Right cardiac atrium (tissue), 5 donors: ENCODE results near the gene HAUS6. TPM values are rescaled to one million over a fixed set of nuclear protein-coding genes. Genes with fewer than 3 reads are reported as not detected.
"Not testable (repeated sequence)": the region's sequence is repeated elsewhere in the genome, so short reads cannot be mapped to it uniquely, and the experiment has no call there.

Experiments used
- ATAC-seq, 2 donors: fragments of 200-7000 bp; cut with Tn5 transposase; one replicate each; pipeline versions ENCODE4 v1.8.0 to v1.9.1; 2020; ENCODE audit warnings: moderate library complexity in 2 of 2, mild to moderate bottlenecking in 1 of 2
- DNase-seq, 3 donors: peaks; one replicate each; pipeline ENCODE4 v3.0.0-alpha.2; 2020
- H3K27ac ChIP-seq: one replicate; pipeline ENCODE4 v1.5.1; 2013; ENCODE audit warnings: mild to moderate bottlenecking, low read length, control low read depth, moderate library complexity
- H3K27me3 ChIP-seq: one replicate; pipeline ENCODE4 v1.6.1; 2013; ENCODE audit not compliant: control insufficient read depth, insufficient read depth
- H3K4me1 ChIP-seq: one replicate; pipeline ENCODE4 v1.6.1; 2013; ENCODE audit warnings: low read length; ENCODE audit not compliant: control insufficient read depth, insufficient read depth
- H3K4me3 ChIP-seq: one replicate; pipeline ENCODE4 v1.5.1; 2013; ENCODE audit warnings: low read length, control low read depth
- H3K9me3 ChIP-seq: one replicate; pipeline ENCODE4 v1.6.1; 2013; ENCODE audit warnings: low read length; ENCODE audit not compliant: control insufficient read depth
- WGBS: extraction: QIAGEN DNeasy Blood & Tissue Kit; methylation state at CpG from one replicate; pipeline ENCODE4 v1.1.7; 2013; 5-methylcytosine and 5-hydroxymethylcytosine counted together
- intact Hi-C, 4 donors: fragments of 100-400 bp; cut with DNase I; formaldehyde crosslinking; loops; one replicate each; pipeline versions ENCODE4 v1.11.0 to v1.14.0; 2022 to 2023
- polyA plus RNA-seq: library from polyadenylated mRNA; stranded (reverse); fragments of 200-250 nt; gene quantifications from one replicate; pipeline ENCODE4 v1.2.3, GENCODE V29; 2013
- total RNA-seq, 4 donors: library from RNA; stranded (reverse); fragmentation: NEBNext Ultra II Directional; extraction: Animal tissue kit (Norgen Biotek cat#: 25700); gene quantifications; one replicate each; pipeline ENCODE4 v1.2.1, GENCODE V29; 2021
- donor health status: healthy with polysubstance abuse.
- donor health status: DM: no; HTN: yes; CAD: no.
- donor health status: DM: no; HTN: no; CAD: no.
- donor health status: DM: no; HTN: yes; CAD: no; lungs with severe emphysema.
- donor health status: DM: yes; HTN: yes; CAD: no.

The HAUS6 gene
- total and polyA plus RNA-seq, 5 donors, result 2.8 to 9.2 (median 6.6) TPM

GRCh38 chr9:19116107-19116790, 13.5 kb upstream of the HAUS6 start:
- H3K4me1 ChIP-seq, result peaks cover 4% of the 10 kb centered on the region
- H3K27ac ChIP-seq, result peak overlapping the region; percentile 7
- intact Hi-C loops, result loop anchor here in 2 of 4 donors (5.0 to 10.0 kb wide), 2 partner anchors 56 to 339 kb away; no protein-coding TSS in a partner anchor
- H3K9me3 ChIP-seq, result no peaks in the 10 kb centered on the region
- H3K4me3 ChIP-seq, result no peak overlapping the region
- WGBS, result 71% methylated on average over 10 of the region's 10 CpGs
- peak; percentile 43 to 70 (median 67) for DNase-seq
- ATAC-seq, result peak; percentile 69 to 78
- no peaks in the 10 kb centered on the region for H3K27me3 ChIP-seq

GRCh38 chr9:19114680-19115270, 12.1 kb upstream of the HAUS6 start:
- H3K9me3 ChIP-seq, result no peaks in the 10 kb centered on the region
- H3K27me3 ChIP-seq, result no peaks in the 10 kb centered on the region
- ATAC-seq (no peak), DNase-seq (no peak)
- H3K27ac ChIP-seq, result no peak overlapping the region
- intact Hi-C loops, result loop anchor here in 2 of 4 donors (5.0 to 10.0 kb wide), 2 partner anchors 58 to 340 kb away; no protein-coding TSS in a partner anchor
- no peaks in the 10 kb centered on the region for H3K4me1 ChIP-seq
- 95% methylated on average over 3 of the region's 3 CpGs for WGBS
- H3K4me3 ChIP-seq, result no peak overlapping the region

GRCh38 chr9:19113964-19114679, 11.4 kb upstream of the HAUS6 start:
- intact Hi-C loops, result loop anchor here in 1 of 4 donors (10.0 kb wide), 1 partner anchor 341 kb away; no protein-coding TSS in a partner anchor

GRCh38 chr9:19113064-19113611, 10.4 kb upstream of the HAUS6 start:
- H3K4me1 ChIP-seq, H3K27ac ChIP-seq, ATAC-seq, H3K4me3 ChIP-seq, DNase-seq, H3K9me3 ChIP-seq, H3K27me3 ChIP-seq: not testable (repeated sequence)
- 95% methylated on average over 7 of the region's 7 CpGs for WGBS
- intact Hi-C loops, result loop anchor here in 1 of 4 donors (10.0 kb wide), 1 partner anchor 342 kb away; no protein-coding TSS in a partner anchor

More at GRCh38 chr9:19113964-19114679, 11.4 kb upstream of the HAUS6 start:
- Histone ChIP-seq H3K9me3 (no peaks in the 10 kb centered on the region), H3K27ac (no peak overlapping the region), H3K4me3 (no peak overlapping the region), H3K27me3 (no peaks in the 10 kb centered on the region), H3K4me1 (no peaks in the 10 kb centered on the region)
- ATAC-seq (no peak), DNase-seq (no peak)
- WGBS, result 93% methylated on average over 12 of the region's 12 CpGs

- no peak for ATAC-seq
- no peaks in the 10 kb centered on the region for H3K9me3 ChIP-seq
- H3K4me3 ChIP-seq, result no peak overlapping the region
- H3K4me1 ChIP-seq, result no peaks in the 10 kb centered on the region
- no peaks in the 10 kb centered on the region for H3K27me3 ChIP-seq
- DNase-seq, result no peak
- intact Hi-C loops, result no loop called here
- no peak overlapping the region for H3K27ac ChIP-seq
Observed at GRCh38 chr9:19108038-19108437, 5.3 kb upstream of the HAUS6 start.

- Histone ChIP-seq H3K4me3 (no peak overlapping the region), H3K9me3 (no peaks in the 10 kb centered on the region), H3K27ac (peak overlapping the region; percentile 29), H3K27me3 (no peaks in the 10 kb centered on the region), H3K4me1 (peaks cover 5% of the 10 kb centered on the region)
- intact Hi-C loops, result no loop called here
- WGBS, result 62% methylated on average over 14 of the region's 14 CpGs
- DNase-seq (no peak), ATAC-seq (no peak)
Observed at GRCh38 chr9:19104515-19105282, 2.0 kb upstream of the HAUS6 start.

GRCh38 chr9:19102181-19102630, 498 bp downstream of the HAUS6 start:
- under 1% methylated on average over 21 of the region's 21 CpGs for WGBS
- ATAC-seq, result peak; percentile 26 to 27
- peak overlapping the region; percentile 67 for H3K27ac ChIP-seq
- peaks cover 5% of the 10 kb centered on the region for H3K4me1 ChIP-seq
- peak overlapping the region; percentile 79 for H3K4me3 ChIP-seq
- intact Hi-C loops, result no loop called here
- H3K9me3 ChIP-seq, result no peaks in the 10 kb centered on the region
- peak; percentile 33 to 80 (median 77) for DNase-seq
- H3K27me3 ChIP-seq, result no peaks in the 10 kb centered on the region

- Histone ChIP-seq H3K27me3 (no peaks in the 10 kb centered on the region), H3K4me1 (peaks cover 5% of the 10 kb centered on the region), H3K9me3 (no peaks in the 10 kb centered on the region), H3K27ac (no peak overlapping the region), H3K4me3 (no peak overlapping the region)
- 89% methylated on average over 8 of the region's 8 CpGs for WGBS
- intact Hi-C loops, result no loop called here
- DNase-seq (no peak), ATAC-seq (no peak)
Observed at GRCh38 chr9:19101203-19101602, 1.5 kb downstream of the HAUS6 start.

- DNase-seq, H3K27me3 ChIP-seq, H3K4me1 ChIP-seq, ATAC-seq, H3K4me3 ChIP-seq, H3K9me3 ChIP-seq, H3K27ac ChIP-seq, intact Hi-C loops: not testable (repeated sequence)
Observed at GRCh38 chr9:19097431-19097830, 5.3 kb downstream of the HAUS6 start.
